Tibial artery (tissue), 4 donors: ENCODE data around the gene TMEM233.

Experiments
- DNase-seq, 2 donors: peaks; one replicate each; pipeline ENCODE4 v3.0.0-alpha.2; 2019
- H3K27ac ChIP-seq, 2 donors: fragments of 200-600 bp; sonication (generic) in 1 of 2; 1 replicate in 1 of 2; 2 replicates in 1 of 2; pipeline ENCODE4 v1.5.1; 2018 to 2019; ENCODE audit warnings: mild to moderate bottlenecking in 1 of 2
- H3K27me3 ChIP-seq, 2 donors: fragments of 200-600 bp; sonication (generic) in 1 of 2; one replicate each; pipeline versions ENCODE4 v1.5.1 to v1.6.0; 2016 to 2019
- H3K36me3 ChIP-seq, 3 donors: fragments of 200-600 bp; sonication (generic) in 2 of 3; one replicate each; pipeline ENCODE4 v1.5.1; 2016 to 2019; ENCODE audit warnings: mild to moderate bottlenecking in 2 of 3
- H3K4me1 ChIP-seq, 4 donors: fragments of 200-600 bp; sonication (generic) in 2 of 4; 1 replicate in 3 of 4; 2 replicates in 1 of 4; pipeline ENCODE4 v1.5.1; 2016 to 2019
- H3K4me3 ChIP-seq, 2 donors: fragments of 200-600 bp; sonication (generic) in 1 of 2; 1 replicate in 1 of 2; 2 replicates in 1 of 2; pipeline ENCODE4 v1.5.1; 2018 to 2019; ENCODE audit warnings: mild to moderate bottlenecking in 2 of 2
- H3K9me3 ChIP-seq, 3 donors: fragments of 200-600 bp; sonication (generic) in 1 of 3; one replicate each; pipeline ENCODE4 v1.5.1; 2016 to 2019
- CTCF ChIP-seq, 2 experiments: fragments of 200-600 bp in 1 of 2; fragments of 450-650 bp in 1 of 2; IDR thresholded peaks; one replicate each; pipeline ENCODE4 v1.5.1; 2017 to 2019; ENCODE audit warnings: antibody characterized with exemption in 2 of 2, mild to moderate bottlenecking in 1 of 2, moderate library complexity in 1 of 2
- intact Hi-C: fragments of 100-400 bp; cut with DNase I; formaldehyde crosslinking; loops from one replicate; pipeline ENCODE4 v1.15.0; 2023; ENCODE audit warnings: low total_unique reads

Gene TMEM233

GRCh38 chr12:119672194-119672593, 78.6 kb downstream of the TMEM233 start:
- no peaks in the 10 kb centered on the region for H3K27me3 ChIP-seq
- peaks cover 45 to 62% (median 54%) of the 10 kb centered on the region in 3 donors for H3K36me3 ChIP-seq
- H3K27ac ChIP-seq: no peak overlapping the region
- H3K4me3 ChIP-seq: no peak overlapping the region
- no peak for TF ChIP-seq CTCF (IDR thresholded peaks at IDR 0.05)
- intact Hi-C loops: no loop called here
- DNase-seq: no peak
- H3K4me1 ChIP-seq: peaks cover 0 to 23% (median 12%) of the 10 kb centered on the region in 4 donors
- H3K9me3 ChIP-seq: no peaks in the 10 kb centered on the region

- intact Hi-C loops: no loop called here
- H3K4me1 ChIP-seq: peaks cover 0 to 17% (median 8%) of the 10 kb centered on the region in 4 donors
- DNase-seq: no peak
- H3K9me3 ChIP-seq: no peaks in the 10 kb centered on the region
- H3K27ac ChIP-seq: no peak overlapping the region
- peaks cover 56 to 77% (median 69%) of the 10 kb centered on the region in 3 donors for H3K36me3 ChIP-seq
- H3K4me3 ChIP-seq: no peak overlapping the region
- TF ChIP-seq CTCF (IDR thresholded peaks at IDR 0.05): no peak
- no peaks in the 10 kb centered on the region for H3K27me3 ChIP-seq
Observed at GRCh38 chr12:119673634-119674033, 80.1 kb downstream of the TMEM233 start.

GRCh38 chr12:119674560-119674959, 81.0 kb downstream of the TMEM233 start:
- Histone ChIP-seq H3K27me3 (no peaks in the 10 kb centered on the region), H3K4me1 (peaks cover 0 to 11% (median 4%) of the 10 kb centered on the region in 4 donors), H3K9me3 (no peaks in the 10 kb centered on the region), H3K4me3 (no peak overlapping the region), H3K27ac (no peak overlapping the region), H3K36me3 (peaks cover 65 to 86% (median 78%) of the 10 kb centered on the region in 3 donors)
- intact Hi-C loops: no loop called here
- DNase-seq: no peak
- no peak for TF ChIP-seq CTCF (IDR thresholded peaks at IDR 0.05)

- H3K27ac ChIP-seq: no peak overlapping the region
Observed at GRCh38 chr12:119676022-119676421, 82.4 kb downstream of the TMEM233 start.

GRCh38 chr12:119676573-119676972, 83.0 kb downstream of the TMEM233 start:
- Histone ChIP-seq H3K4me3 (no peak overlapping the region), H3K4me1 (no peaks in the 10 kb centered on the region), H3K27ac (no peak overlapping the region), H3K36me3 (peaks cover 71 to 98% (median 94%) of the 10 kb centered on the region in 3 donors), H3K27me3 (no peaks in the 10 kb centered on the region), H3K9me3 (no peaks in the 10 kb centered on the region)
- intact Hi-C loops: no loop called here
- DNase-seq: no peak
- TF ChIP-seq CTCF (IDR thresholded peaks at IDR 0.05): no peak

More at GRCh38 chr12:119676022-119676421, 82.4 kb downstream of the TMEM233 start:
- no peaks in the 10 kb centered on the region for H3K4me1 ChIP-seq
- DNase-seq: no peak
- TF ChIP-seq CTCF (IDR thresholded peaks at IDR 0.05): no peak
- no peak overlapping the region for H3K4me3 ChIP-seq
- H3K36me3 ChIP-seq: peaks cover 71 to 98% (median 90%) of the 10 kb centered on the region in 3 donors
- intact Hi-C loops: no loop called here
- no peaks in the 10 kb centered on the region for H3K27me3 ChIP-seq
- no peaks in the 10 kb centered on the region for H3K9me3 ChIP-seq

GRCh38 chr12:119678459-119678858, 84.9 kb downstream of the TMEM233 start:
- Histone ChIP-seq H3K4me1 (no peaks in the 10 kb centered on the region), H3K27ac (no peak overlapping the region), H3K4me3 (no peak overlapping the region), H3K36me3 (peaks cover 62 to 85% (median 79%) of the 10 kb centered on the region in 3 donors), H3K9me3 (no peaks in the 10 kb centered on the region), H3K27me3 (no peaks in the 10 kb centered on the region)
- no peak for DNase-seq
- no peak for TF ChIP-seq CTCF (IDR thresholded peaks at IDR 0.05)
- intact Hi-C loops: no loop called here
